NCI-H524 (cell line): ENCODE measurements around the gene TENM4.

Experiments used
- DNase-seq, 2 experiments: peaks; one replicate each; lab custom pipeline; 2025; lab: John Stamatoyannopoulos, UW

TENM4 gene

DNA sequence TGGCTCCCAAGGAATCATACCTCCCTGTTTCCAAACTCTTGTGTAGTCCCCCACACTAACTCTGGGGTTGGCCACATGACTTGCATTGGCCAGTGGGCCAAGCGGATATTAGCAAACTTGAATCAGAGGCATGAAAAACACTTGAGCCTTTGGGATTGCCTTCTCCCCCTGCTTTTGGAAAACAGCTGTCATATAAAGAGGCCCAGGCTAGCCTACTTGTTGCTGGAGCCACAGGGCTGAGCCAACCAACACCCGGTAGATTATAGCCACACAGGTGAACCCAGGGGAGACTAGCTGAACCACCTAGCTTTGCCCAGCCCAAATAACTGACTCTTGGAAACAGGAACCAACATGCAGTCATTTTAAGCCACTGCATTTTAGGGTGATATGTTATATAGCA is 354.8 kb downstream of the TENM4 start:
- DNase-seq, result peak in 1 of 2 experiments; percentile 31

DNA sequence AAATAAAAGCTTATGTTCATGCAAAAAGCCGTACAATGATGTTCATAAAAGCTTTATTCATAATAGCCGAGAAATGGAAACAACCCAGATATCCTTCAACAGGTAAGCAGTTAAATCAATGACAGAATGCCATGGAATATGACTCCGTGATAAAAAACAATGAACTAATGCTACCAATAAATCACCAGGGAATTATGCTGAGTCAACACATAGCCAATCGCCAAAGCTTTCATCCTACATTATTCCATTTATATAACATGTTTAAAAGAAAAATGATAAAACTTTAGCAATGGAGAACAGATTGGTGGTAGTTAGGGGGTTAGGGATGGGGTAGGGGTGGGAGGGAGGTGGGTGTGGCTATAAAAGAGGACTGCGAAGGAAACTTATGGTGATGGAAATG is 356.4 kb downstream of the TENM4 start:
- DNase-seq, result no peak

DNA sequence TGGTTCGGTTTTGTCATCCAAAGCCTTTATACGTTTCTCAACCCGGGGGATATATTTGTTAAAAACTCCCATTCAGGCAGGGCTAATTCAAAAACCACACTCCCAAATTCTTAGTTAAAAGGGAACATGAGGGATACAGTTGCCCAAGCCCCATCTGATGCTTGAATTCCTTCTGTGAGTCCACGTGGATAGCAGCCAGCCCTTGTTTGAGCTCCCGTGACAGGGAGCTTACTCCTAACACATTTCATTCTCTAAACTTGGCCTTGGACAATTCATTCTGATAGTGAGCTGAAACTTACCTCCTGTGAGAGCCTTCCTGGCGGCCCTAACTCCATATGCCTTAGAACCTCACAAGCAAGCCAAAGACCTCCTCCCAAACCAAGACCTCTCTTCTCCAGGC is 357.5 kb downstream of the TENM4 start:
- DNase-seq, result no peak

DNA sequence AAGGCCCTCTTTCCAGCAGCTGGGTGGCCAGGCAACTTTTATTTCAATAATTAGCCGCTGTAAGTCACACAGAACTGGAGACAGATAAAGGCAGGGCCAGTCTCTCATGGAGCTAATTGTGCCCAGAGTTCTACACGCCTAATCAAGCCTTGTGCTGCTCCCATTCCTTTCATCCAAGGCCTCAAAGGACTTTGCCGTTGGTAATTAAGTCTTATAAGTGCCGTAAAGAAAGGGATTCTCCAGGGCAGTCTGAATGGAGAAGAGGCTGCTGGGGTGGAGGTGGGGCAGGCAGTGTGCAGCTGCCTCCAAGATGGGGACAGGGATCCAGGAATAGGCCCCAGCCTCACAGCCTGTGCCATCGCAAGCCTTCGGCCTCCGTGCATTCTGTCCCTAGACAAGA is 357.9 kb downstream of the TENM4 start:
- no peak for DNase-seq

DNA sequence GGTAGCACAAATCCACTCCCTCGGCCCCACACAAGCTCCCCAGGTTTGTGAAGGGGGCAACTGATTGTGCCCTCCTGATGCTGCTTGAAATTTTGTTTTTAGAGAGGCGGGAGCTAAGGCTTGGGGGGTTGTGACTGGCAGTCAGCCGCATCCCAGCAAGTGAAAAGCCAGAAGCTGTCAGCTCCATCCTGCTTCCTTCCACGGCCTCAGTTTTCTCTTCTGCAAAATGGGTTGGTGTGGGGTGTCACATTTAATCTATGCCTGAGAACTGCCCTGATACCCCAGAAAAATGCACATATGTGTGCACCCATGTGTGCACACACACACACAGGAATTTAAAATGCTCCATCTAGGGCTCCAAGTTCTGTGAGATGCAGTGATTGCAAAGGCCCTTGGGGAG is 358.6 kb downstream of the TENM4 start:
- no peak for DNase-seq

DNA sequence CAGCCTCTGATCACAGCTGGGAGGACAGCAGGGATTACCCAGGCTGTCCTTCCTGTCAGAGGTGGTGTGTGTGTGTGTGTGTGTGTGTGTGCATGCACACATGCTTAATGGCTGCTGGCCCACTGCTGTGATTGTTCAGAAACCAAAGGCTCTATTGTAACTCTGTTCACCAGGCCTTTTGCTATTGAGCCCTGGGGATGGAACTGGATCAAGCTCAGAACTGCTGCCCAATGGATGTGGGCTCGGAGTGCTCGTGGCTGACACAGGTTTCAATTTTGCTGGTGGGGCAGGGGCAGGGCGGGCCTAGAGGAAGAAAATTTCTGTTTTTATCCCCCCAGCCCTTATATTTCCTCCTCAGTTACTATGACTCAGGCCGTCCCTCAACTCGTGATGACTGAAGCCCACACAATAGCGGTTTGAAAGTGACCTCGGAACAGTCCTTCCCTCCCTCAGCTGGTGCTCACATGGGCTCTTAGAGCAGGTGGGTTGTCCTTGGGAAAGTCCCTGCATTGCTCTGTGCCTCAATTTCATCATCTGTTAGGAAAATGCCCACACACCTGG is 359.3 kb downstream of the TENM4 start:
- no peak for DNase-seq

DNA sequence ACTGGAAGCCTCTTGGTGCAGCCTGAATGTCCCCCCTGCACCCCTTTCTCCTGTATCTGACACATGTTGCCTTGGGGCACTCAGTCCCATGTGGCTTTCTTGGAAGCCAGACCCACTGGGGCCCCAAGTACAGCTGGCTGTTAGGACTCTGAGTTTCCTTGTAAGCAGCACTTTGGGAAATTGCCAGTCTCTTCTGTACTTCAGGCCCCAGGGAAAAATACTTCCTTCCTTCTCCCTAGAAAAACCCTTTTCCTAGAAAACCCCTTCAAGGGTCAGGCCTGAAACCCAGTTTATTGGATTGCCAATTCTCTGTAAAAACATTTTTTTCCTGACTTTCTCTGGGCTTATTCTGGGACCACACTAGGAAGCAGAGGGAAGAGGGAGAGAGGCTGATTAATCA is 360.3 kb downstream of the TENM4 start:
- DNase-seq, result no peak

DNA sequence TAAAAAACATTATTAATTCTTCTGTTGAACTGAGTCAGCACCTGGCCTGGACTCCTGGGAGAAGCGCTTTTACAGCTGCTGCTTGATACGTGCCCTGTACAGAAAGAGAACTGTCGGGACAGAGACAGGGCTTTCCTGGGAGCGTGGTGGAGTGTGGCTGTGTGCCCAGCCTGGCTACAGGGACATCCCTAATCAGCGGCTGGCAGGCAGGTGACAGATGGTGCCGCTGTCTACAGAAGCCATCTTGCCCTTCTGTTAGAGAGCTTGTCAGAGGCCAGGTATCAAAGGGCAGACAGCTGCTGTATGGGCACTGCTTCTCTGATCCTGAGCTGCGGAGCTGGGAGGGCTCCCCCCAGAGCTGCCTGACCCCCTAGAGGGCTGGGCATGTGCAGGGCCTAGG is 361.8 kb downstream of the TENM4 start:
- DNase-seq, result peak; percentile 89 to 97

DNA sequence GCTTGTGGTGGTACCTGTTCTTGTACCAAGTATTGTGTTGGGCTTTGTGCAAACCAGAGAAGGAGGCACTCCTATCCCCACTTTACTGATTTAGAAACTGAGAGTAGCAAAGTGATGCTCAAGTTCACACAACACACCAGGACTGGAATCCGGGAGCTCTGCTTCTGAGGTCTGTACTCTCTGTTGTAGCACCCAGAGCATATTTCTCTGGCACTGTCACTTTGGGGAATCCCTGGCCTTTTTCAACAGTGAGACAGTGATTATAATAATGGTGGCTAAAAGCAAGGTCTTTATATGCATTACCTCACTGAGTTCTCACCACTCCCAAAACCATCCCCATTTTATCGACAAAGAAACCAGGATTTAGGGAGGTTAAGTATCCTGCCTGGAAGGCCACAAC is 362.4 kb downstream of the TENM4 start:
- DNase-seq, result no peak

DNA sequence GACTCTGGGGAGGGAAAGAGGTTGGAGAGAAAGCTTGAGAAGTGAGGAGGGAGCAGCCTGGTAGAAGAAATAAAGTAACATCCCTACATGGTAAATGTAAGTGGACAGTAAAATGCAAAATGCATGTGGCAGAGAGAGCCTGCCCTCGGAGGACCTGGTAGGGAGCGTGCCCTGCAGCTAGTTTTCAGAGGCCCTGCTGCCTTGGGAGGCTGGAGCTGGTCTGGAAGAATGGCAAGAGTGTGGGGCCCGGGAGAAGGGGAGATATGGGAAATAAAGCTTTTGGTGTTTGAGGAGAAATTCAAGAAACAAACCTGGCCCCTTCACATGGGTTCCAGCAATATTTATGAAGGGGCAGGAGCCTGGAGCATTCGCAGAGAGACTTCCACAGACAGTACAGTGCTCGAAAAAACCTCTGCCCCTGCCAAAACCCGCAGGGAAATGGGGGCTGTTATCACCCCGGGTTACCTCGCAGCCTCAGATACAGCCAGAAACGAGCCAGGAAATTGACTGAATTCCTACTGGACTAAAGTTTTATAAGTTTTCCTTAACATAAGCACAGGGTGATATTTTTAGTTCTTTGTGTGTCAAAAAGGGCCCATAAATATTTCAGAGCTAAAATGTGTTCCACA is 363.0 kb downstream of the TENM4 start:
- DNase-seq, result no peak

DNA sequence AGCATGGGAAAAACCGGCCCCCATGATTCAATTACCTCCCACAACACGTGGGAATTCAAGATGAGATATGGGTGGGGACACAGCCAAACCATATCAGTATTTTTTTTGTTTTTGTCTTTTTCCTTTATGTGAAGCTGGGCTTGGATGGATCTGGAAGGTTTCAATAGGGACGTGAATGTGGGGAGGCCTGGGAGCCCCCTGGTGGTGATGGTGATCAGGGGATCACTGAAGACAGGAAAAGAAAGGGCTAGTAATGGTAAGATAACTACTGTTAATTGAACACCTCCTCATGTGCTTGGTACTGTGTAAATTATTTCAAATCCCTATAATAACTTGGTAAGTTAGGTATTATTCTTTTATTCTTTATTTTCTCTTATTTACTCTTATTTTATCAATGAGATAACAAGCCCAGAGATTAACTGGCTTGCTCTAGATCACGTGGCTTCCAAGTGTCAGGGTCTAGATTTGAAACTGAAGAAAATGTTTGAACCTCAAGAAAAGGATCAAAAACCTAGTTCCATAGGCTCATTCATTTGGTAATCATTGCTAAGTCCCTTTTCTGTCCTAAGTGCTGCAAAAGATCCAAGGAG is 364.2 kb downstream of the TENM4 start:
- peak in 1 of 2 experiments; percentile 24 for DNase-seq

DNA sequence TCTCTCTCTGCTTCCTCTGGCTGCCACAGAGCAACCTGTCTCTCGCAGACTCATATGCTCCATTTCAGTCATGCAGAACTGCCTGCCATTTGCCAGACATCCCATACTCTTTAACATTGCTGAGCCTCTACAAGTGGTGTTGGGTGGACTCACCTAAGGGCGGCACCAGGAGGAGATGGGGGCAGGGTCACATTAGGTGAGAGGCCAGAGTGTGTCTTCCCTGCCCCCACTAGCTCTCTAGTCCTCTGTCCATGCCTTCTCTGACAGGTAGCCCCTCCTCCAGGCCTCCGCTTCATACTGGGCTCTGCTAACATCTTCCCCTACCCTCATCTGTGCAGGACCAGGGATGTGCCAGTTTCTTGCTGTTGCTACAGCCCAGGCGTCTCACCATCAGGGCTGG is 366.3 kb downstream of the TENM4 start:
- no peak for DNase-seq

DNA sequence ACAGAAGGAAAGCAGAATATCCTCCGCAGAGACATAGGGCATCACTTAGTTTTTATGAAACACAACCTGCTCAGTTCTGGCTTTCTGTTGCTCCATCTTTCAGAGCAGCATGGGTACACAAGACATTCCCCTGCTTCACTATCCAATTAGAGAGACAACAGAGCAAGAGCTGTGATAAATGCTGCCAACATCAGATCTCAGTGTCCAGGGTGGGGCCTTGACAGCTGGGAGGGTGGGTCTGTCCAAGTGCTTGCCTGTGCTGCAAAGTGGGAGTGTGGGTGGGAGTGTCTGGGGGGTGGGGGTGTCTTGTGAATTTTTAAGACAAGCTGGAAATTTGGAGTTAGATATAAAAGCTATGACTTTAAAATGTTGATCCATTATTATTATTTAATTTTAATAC is 369.6 kb downstream of the TENM4 start:
- DNase-seq, result peak in 1 of 2 experiments; percentile 53

DNA sequence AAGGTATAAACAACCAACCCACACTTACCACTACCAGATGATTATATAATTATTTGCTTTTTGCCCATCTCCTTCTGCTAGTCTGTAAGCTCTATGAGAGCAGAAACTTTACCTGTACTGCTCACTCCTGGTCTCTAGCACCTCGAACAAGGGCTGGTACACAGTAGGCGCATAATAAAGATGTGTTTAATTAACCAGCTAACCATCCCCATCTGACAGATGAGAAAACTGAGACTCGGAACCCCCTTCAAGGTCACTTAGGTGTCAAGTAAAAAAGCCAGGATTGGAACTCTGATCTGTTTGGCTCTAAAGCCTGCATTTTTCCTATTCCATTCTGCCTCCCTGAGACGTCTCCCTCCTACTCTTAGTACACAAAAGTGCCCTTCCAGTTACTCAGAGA is 370.3 kb downstream of the TENM4 start:
- no peak for DNase-seq

DNA sequence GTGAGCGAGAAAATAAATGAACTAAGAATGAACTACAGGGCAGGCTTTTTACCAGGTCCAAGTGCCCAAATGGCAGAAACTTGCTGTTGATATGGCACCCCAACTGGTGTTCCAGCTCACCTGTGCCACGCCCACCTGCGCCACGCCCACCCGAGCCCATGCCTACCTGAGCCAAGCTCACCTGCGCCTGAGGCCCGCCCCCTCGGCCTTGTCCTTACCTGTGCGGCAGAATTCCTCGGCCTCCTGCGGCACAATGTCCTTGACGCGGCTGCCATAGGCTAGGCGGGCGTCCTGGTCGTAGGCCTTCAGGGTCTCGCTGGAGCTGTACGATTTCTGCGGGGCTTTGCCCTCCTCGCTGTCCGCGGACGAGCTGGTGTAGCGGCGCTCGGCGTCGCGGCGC is 371.3 kb downstream of the TENM4 start:
- DNase-seq, result no peak

DNA sequence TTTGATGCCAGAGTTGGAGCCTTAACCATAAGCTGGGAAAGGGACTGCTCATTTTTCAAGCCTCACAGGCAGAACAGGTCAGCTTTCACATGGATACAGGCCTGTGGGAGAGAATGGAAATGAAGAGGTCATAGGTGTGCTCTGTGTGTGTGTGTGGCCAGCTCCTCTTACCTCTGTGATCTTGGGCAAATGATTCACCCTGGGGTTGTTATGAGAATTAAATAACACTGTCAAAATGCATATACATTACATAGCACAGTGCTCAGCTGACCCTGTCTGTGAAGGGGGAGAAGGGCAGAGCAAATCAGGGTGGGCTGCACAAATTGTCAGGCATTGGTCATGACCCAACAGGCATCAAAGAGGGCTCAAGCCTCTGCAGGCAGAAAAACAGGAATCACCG is 372.5 kb downstream of the TENM4 start:
- no peak for DNase-seq

DNA sequence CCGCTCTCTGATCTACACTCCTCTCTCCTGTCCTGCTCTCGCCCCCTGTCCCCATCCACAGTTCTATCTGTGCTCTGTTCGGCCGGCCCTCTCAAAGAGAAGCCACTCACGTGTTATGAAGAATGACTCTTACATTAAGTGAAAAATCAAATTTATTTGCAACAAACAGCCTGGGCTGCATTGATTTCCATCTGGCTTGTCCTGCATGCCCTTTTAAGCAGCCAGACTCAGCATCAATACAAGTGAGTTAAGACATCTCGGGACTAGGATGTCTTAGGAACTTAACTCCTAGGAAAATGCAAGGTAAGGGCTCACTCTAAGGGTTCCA is 373.5 kb downstream of the TENM4 start:
- no peak for DNase-seq

DNA sequence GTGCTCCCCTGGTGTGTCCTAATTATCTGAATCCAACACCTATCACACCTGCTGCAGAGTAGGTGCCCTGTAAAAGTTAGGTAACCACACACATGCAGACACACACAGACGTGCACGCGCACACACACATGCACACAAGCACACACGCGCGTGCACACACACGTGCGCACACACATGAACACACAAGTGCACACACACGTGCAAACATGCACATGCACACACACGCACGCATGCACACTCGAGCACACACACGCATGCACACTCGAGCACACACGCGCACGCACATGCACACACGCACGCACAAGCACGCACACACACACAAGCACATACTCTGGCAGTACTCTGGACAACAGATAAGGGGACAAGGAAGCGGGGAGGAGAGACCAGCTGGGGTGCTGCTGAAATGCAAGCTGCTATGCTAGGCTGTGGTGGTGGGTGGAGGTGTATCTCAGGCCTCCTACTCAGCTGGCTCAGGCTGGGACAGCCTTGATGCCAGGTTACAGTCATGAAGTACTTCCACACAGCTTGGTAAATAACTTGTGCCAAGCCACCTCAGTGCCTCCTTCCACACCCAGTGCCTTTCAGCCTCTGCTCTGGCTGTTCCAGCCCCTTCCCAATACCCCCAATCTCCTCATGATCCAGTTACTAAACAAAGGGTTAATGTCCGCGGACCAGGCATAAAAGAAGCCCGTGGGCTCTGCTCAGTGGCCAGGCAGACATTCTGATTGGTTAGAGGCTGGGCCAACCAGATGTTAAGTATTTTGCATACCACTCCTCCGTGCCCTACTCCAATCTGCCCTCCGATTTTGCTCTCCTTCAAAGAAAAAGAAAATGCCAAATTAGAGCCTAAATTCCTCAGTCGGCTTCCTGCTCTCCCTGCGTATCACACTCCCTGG is 374.1 kb downstream of the TENM4 start:
- no peak for DNase-seq

DNA sequence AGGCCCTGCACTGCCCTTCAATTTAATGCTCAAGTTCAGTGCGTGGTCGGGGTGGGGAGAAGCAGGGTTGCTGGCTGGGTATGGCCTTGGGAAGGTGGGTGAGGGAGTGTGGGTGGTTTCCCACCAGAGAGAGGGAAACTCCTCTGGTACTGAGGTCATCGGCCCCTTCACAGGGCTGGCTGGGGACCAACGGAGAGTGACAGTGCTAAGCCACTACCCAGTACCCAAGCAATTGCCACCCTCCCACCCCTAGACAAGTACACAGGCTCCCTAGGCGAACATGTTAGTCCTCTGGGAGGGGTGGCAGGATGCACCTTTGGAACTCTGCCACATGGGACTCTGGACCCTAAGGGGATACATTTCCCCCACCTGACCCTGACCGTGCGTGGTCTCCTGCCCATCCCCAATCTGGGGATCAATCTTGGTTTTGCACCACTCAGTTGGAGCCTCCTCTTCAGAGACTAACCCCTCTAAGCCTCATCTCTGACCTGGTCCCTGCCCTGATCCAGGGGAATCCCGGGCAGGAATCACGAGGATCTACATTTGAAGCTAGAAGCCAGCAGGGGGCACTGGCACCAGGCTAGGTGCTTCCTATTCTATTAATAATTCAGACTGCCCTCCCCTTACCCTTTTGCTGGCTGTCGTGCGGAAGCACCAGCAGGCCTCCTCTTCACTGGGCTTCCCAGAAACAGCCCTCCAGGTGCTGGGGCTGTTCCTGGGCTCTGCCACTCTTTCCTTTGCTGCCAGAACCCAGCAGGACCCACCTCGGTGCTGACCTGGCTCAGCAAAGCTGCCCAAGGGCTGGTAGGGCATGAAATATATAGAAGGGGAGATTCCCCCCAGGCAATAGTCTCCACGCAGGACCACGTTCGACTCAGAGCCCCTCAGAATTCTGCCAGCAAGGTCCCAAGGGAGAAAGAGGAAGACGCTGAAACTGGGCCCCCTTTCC is 377.7 kb downstream of the TENM4 start:
- peak; percentile 51 to 77 for DNase-seq

DNA sequence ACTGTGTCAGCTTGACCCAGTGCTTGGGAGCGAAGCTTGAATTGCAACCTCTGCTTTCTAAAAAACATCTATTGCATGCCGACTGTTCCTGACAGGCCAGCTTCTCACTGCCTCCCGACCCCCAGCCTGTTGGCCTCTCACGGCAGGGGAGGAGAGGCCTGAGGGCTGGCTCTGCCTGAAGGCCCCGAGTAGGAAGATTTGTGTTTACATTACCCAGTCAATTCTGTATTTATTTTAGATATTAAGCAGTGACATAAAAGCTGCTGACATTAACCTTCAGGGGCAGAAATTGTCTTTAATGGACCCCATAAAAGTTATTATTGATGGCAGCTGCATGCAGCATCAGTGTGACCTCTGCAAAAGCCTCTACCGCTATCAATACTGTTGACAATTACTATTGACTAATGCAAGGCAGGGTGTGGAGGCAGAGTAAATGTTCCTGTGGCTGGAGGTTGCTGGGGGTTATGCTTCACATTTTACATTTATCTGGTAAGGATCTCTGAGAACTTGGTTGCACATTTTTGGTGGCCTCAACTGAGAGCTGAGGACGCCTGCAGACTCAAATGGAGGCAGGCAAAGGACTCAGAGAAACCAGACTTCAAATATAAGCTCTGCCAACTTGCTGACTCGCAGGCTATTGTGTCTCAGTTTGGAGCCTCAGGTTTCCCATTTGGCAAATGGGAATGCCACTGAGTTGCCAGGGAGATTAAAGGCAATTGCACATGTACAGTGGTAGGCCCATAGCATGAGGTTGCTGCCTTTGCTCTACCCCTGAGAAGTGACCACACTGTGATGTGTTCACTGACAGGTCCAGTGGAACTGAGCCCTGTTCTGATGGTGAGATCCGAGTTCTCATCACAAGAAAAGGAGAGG is 380.5 kb downstream of the TENM4 start:
- no peak for DNase-seq

DNA sequence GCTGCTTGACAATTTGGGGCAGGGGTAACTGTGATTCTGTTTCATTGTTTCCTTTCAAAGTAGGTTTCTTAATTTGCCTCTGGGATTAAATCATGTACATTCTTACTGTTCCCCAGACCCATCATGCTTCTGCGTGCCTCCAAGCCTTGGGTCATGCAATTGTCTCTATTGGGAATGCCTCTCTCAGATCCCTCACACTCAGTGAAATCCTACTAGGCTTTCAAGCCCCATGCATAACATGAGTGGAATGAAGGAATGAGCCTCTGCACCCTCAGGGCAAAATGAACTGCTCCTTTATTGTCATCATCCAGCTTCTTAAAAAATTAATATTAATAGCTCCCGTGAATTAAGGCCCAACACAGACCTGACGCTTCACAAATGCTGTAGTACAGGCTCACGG is 381.7 kb downstream of the TENM4 start:
- DNase-seq, result no peak
